ENCODE measurements around the gene SRPX.

The SRPX gene

GRCh38 chrX:38138900-38139299 lies 81.8 kb downstream of the SRPX start:
- DNase-seq (ENCODE audit: low read depth in 2 of 2) = no peak

- no peak for DNase-seq (ENCODE audit: low read depth in 2 of 2)
These were observed 82.3 kb downstream of the SRPX start for GRCh38 chrX:38138157-38138891.

- DNase-seq (ENCODE audit: low read depth in 2 of 2) = no peak
These were observed 91.3 kb downstream of the SRPX start for GRCh38 chrX:38129366-38129765.

- DNase-seq (ENCODE audit: low read depth in 2 of 2) = no peak
These were observed 92.7 kb downstream of the SRPX start for GRCh38 chrX:38127961-38128360.

- DNase-seq (ENCODE audit: low read depth in 2 of 2) = no peak
These were observed 94.5 kb downstream of the SRPX start for GRCh38 chrX:38126179-38126578.

GRCh38 chrX:38124000-38124399 lies 96.7 kb downstream of the SRPX start:
- no peak for DNase-seq (ENCODE audit: low read depth in 2 of 2)

- DNase-seq (ENCODE audit: low read depth in 2 of 2) = no peak
These were observed 103.2 kb downstream of the SRPX start for GRCh38 chrX:38117485-38117884.

GRCh38 chrX:38116706-38117105 lies 104.0 kb downstream of the SRPX start:
- DNase-seq (ENCODE audit: low read depth in 2 of 2) = no peak

- DNase-seq (ENCODE audit: low read depth in 2 of 2) = no peak
These were observed 108.1 kb downstream of the SRPX start for GRCh38 chrX:38112566-38112965.

- DNase-seq (ENCODE audit: low read depth in 2 of 2) = no peak
These were observed 109.5 kb downstream of the SRPX start for GRCh38 chrX:38111196-38111595.

GRCh38 chrX:38110231-38110630 lies 110.4 kb downstream of the SRPX start:
- no peak for DNase-seq (ENCODE audit: low read depth in 2 of 2)

- no peak for DNase-seq (ENCODE audit: low read depth in 2 of 2)
These were observed 111.4 kb downstream of the SRPX start for GRCh38 chrX:38109042-38109898.

- DNase-seq (ENCODE audit: low read depth in 2 of 2) = no peak
These were observed 112.3 kb downstream of the SRPX start for GRCh38 chrX:38108364-38108763.

GRCh38 chrX:38106991-38107655 lies 113.5 kb downstream of the SRPX start:
- no peak for DNase-seq (ENCODE audit: low read depth in 2 of 2)

GRCh38 chrX:38105216-38105725 lies 115.4 kb downstream of the SRPX start:
- no peak for DNase-seq (ENCODE audit: low read depth in 2 of 2)

GRCh38 chrX:38103857-38104812 lies 116.5 kb downstream of the SRPX start:
- DNase-seq (ENCODE audit: low read depth in 2 of 2) = no peak

- DNase-seq (ENCODE audit: low read depth in 2 of 2) = no peak
These were observed 117.8 kb downstream of the SRPX start for GRCh38 chrX:38102875-38103274.

GRCh38 chrX:38102240-38102639 lies 118.4 kb downstream of the SRPX start:
- no peak for DNase-seq (ENCODE audit: low read depth in 2 of 2)

GRCh38 chrX:38099688-38100087 lies 121.0 kb downstream of the SRPX start:
- no peak for DNase-seq (ENCODE audit: low read depth in 2 of 2)

Data from activated CD4-positive, alpha-beta T cell treated with anti-CD3 and anti-CD28 coated beads for 24 hours (primary cell).